HepG2 (cell line): ENCODE measurements around the gene XPOT. TPM values are rescaled to one million over a fixed set of nuclear protein-coding genes. Genes with fewer than 3 reads are reported as not detected.

Experiments
- ATAC-seq: fragments of 200-7000 bp; cut with Tn5 transposase; 3 replicates; pipeline ENCODE4 v1.9.1; 2020; ENCODE audit warnings: mild to moderate bottlenecking, moderate library complexity
- BruUV-seq: library from RNA; stranded (reverse); fragments of 400-500 nt; replicated peaks from 2 replicates; lab custom pipeline; 2021; lab: Mats Ljungman, UMichigan
- CTCF ChIA-PET: fragments of 300-600 bp; formaldehyde crosslinking; extraction: SDS; loops from one replicate; lab custom pipeline; 2021; ENCODE audit warnings: low total read pairs, inconsistent platforms, low intra/inter-chr PET ratio; lab: Yijun Ruan, JAX
- POLR2A ChIA-PET: fragments of 350-600 bp; sonication (Branson Sonifier 250); formaldehyde crosslinking; loops from one replicate; lab custom pipeline; 2020; ENCODE audit warnings: antibody characterized with exemption, inconsistent platforms; lab: Yijun Ruan, JAX
- DNase-seq: peaks from one replicate; pipeline ENCODE4 v3.0.0-alpha.2; 2015; ENCODE audit warnings: low spot score
- FAIRE-seq: peaks from 3 replicates; lab custom pipeline; 2011; peaks lifted over from hg19 to GRCh38; lab: Jason Lieb, UNC
- H2AFZ ChIP-seq: one replicate; pipeline ENCODE4 v1.6.1; 2011; ENCODE audit warnings: low read length, inconsistent platforms
- H3K27ac ChIP-seq: fragments of 300-600 bp; 3 replicates; pipeline ENCODE4 v1.8.0; 2011; ENCODE audit warnings: mixed run types, mild to moderate bottlenecking, mixed read lengths, low read length, inconsistent platforms; ENCODE audit not compliant: insufficient read depth; ENCODE audit errors: extremely low read length
- H3K27me3 ChIP-seq, 2 experiments: fragments of 200-600 bp in 1 of 2; 2 replicates in 1 of 2; 3 replicates in 1 of 2; pipeline versions ENCODE4 v1.6.0 to v1.8.0; 2011; ENCODE audit warnings: low read length in 2 of 2, mild to moderate bottlenecking in 2 of 2, moderate library complexity in 2 of 2, inconsistent platforms in 1 of 2; ENCODE audit not compliant: insufficient read depth in 2 of 2, control insufficient read depth in 1 of 2
- H3K36me3 ChIP-seq, 2 experiments: fragments of 200-600 bp in 1 of 2; replicated peaks in 1 of 2; 2 replicates in 1 of 2; 3 replicates in 1 of 2; pipeline versions ENCODE4 v1.5.1 to v1.8.0; 2011; ENCODE audit warnings: low read length in 2 of 2, inconsistent platforms in 1 of 2; ENCODE audit not compliant: insufficient read depth in 2 of 2, control insufficient read depth in 1 of 2
- H3K4me1 ChIP-seq: 2 replicates; pipeline ENCODE4 v1.5.1; 2012; ENCODE audit warnings: low read length, inconsistent platforms; ENCODE audit not compliant: insufficient read depth
- H3K4me2 ChIP-seq: 2 replicates; pipeline ENCODE4 v1.6.0; 2011; ENCODE audit warnings: low read depth, low read length, inconsistent platforms
- H3K4me3 ChIP-seq, 3 experiments: fragments of 200-600 bp in 1 of 3; sonication (generic), shearing (Covaris generic) in 1 of 3; replicated peaks in 1 of 3; 2 replicates each; pipeline ENCODE4 v1.5.1; 2011 to 2016; ENCODE audit warnings: low read length in 3 of 3, inconsistent platforms in 2 of 3, low read depth in 2 of 3, mild to moderate bottlenecking in 2 of 3, control low read depth in 1 of 3, mixed read lengths in 1 of 3; ENCODE audit not compliant: insufficient read depth in 1 of 3
- H3K79me2 ChIP-seq: one replicate; pipeline ENCODE4 v1.6.1; 2011; ENCODE audit warnings: low read length, inconsistent platforms; ENCODE audit not compliant: insufficient read depth
- H3K9ac ChIP-seq: 2 replicates; pipeline ENCODE4 v1.6.0; 2011; ENCODE audit warnings: mild to moderate bottlenecking, low read depth, low read length, inconsistent platforms; ENCODE audit not compliant: insufficient read depth
- H3K9me3 ChIP-seq: 2 replicates; pipeline ENCODE4 v1.5.1; 2012; ENCODE audit warnings: mild to moderate bottlenecking, low read length
- H4K20me1 ChIP-seq: 2 replicates; pipeline ENCODE4 v1.6.0; 2011; ENCODE audit warnings: inconsistent platforms, mild to moderate bottlenecking, low read length, moderate library complexity; ENCODE audit not compliant: insufficient read depth
- HNRNPH1 ChIP-seq: fragments of 200-400 bp; formaldehyde crosslinking; optimal IDR thresholded peaks from 2 replicates; pipeline ENCODE3; 2017; ENCODE audit warnings: mild to moderate bottlenecking, low read depth, low read length
- JDP2 ChIP-seq: sonication (generic); formaldehyde crosslinking; IDR thresholded peaks from 2 replicates; pipeline ENCODE4 v1.8.1; 2022; ENCODE audit warnings: missing genetic modification reagents, borderline replicate concordance
- PRDM4 ChIP-seq: sonication (generic); formaldehyde crosslinking; IDR thresholded peaks from 2 replicates; pipeline ENCODE4 v1.9.0; 2021; ENCODE audit warnings: missing genetic modification reagents, borderline replicate concordance
- SP1 ChIP-seq, 2 experiments: fragments of 450-650 bp in 1 of 2; sonication (generic) in 1 of 2; formaldehyde crosslinking in 1 of 2; IDR thresholded peaks; 2 replicates each; pipeline versions ENCODE4 v1.4.0 to v1.6.1; 2016 to 2020; ENCODE audit warnings: missing genetic modification reagents in 1 of 2
- UBTF ChIP-seq: sonication (generic); formaldehyde crosslinking; IDR thresholded peaks from 2 replicates; pipeline ENCODE4 v1.4.0; 2020; ENCODE audit warnings: mild to moderate bottlenecking, missing genetic modification reagents
- ZBTB14 ChIP-seq: sonication (generic); formaldehyde crosslinking; IDR thresholded peaks from 2 replicates; pipeline ENCODE4 v1.4.0; 2020; ENCODE audit warnings: missing genetic modification reagents
- ZNF253 ChIP-seq: sonication (generic); formaldehyde crosslinking; IDR thresholded peaks from 2 replicates; pipeline ENCODE4 v1.8.0; 2022; ENCODE audit warnings: mild to moderate bottlenecking, missing genetic modification reagents, borderline replicate concordance
- ZNF557 ChIP-seq: sonication (generic); formaldehyde crosslinking; IDR thresholded peaks from 2 replicates; pipeline ENCODE4 v1.4.0; 2020; ENCODE audit warnings: missing genetic modification reagents
- ZNF776 ChIP-seq: sonication (generic); formaldehyde crosslinking; IDR thresholded peaks from 2 replicates; pipeline ENCODE4 v1.4.0; 2020; ENCODE audit warnings: mild to moderate bottlenecking, missing genetic modification reagents
- ZNF841 ChIP-seq: sonication (generic); formaldehyde crosslinking; IDR thresholded peaks from 2 replicates; pipeline ENCODE4 v1.8.1; 2023; ENCODE audit warnings: missing genetic modification reagents, borderline replicate concordance
- WGBS: methylation state at CpG from one replicate; pipeline ENCODE4 v1.1.6; 2017; ENCODE audit warnings: low lambda C conversion rate; 5-methylcytosine and 5-hydroxymethylcytosine counted together
- in situ Hi-C: cut with HindIII; loops from 2 replicates; pipeline ENCODE4 v1.10.0; 2017; ENCODE audit warnings: low pct_unique_long_range_greater_than_20kb; ENCODE audit not compliant: extremely low pct_ligation_motif_present
- intact Hi-C: fragments of 100-400 bp; cut with micrococcal nuclease; formaldehyde crosslinking; loops from one replicate; pipeline ENCODE4 v1.10.0; 2022; ENCODE audit not compliant: unreplicated experiment
- polyA plus RNA-seq, 8 experiments: library from polyadenylated mRNA; depleted of rRNA in 3 of 8; stranded (reverse) in 7 of 8; unstranded in 1 of 8; fragments of >200 nt; fragmentation: Illumina TruSeq in 4 of 8; extraction: Trizol in 4 of 8; gene quantifications; 2 replicates each; pipeline versions ENCODE4 v1.2.1 to v1.2.3, GENCODE V29; 2011 to 2016; ENCODE audit warnings: low read depth in 4 of 8, missing spikeins in 1 of 8, mixed read lengths in 1 of 8; ENCODE audit not compliant: insufficient read depth in 1 of 8
- small RNA-seq, 3 experiments: library from RNA; depleted of rRNA; stranded (forward); fragments of <200 nt; gene quantifications; one replicate each; pipeline ENCODE3, GENCODE V24; 2012; ENCODE audit warnings: low read depth in 2 of 3, low replicate concordance in 1 of 3; ENCODE audit not compliant: insufficient read length in 3 of 3, insufficient read depth in 2 of 3
- total RNA-seq, 5 experiments: library from RNA; depleted of rRNA; stranded (reverse); fragments of >200 nt; fragmentation: Illumina TruSeq; extraction: Trizol; gene quantifications; 2 replicates each; pipeline ENCODE4 v1.2.3, GENCODE V29; 2016; ENCODE audit warnings: low read depth in 1 of 5

Gene XPOT
- total and polyA plus RNA-seq, 2 of the 13 experiments (the other 11 are each of a cell fraction or from before 2014, with no cell fraction given) = 93.8 to 102 TPM

- H3K27ac ChIP-seq = no peak overlapping the region
- in situ Hi-C loops (no loop called here), intact Hi-C loops (no loop called here)
- peaks cover under 1 to 41% of the 10 kb centered on the region in 2 experiments; a peak in 4 of 5 replicates for H3K36me3 ChIP-seq
- no peaks in the 10 kb centered on the region for H3K4me1 ChIP-seq
- no peak for DNase-seq
- H3K27me3 ChIP-seq = no peaks in the 10 kb centered on the region
- no peak for FAIRE-seq
- ChIA-PET CTCF (no interaction called here), POLR2A (no interaction called here)
- ATAC-seq = no peak
- H3K4me2 ChIP-seq = no peak overlapping the region
- H2AFZ ChIP-seq = no peak overlapping the region
- 90% methylated on average over 3 of the region's 3 CpGs for WGBS
- no peaks in the 10 kb centered on the region for H3K79me2 ChIP-seq
- no peak overlapping the region for H3K9ac ChIP-seq
- no TSS peak for BruUV-seq
- no peak overlapping the region for H3K4me3 ChIP-seq
- no peaks in the 10 kb centered on the region for H4K20me1 ChIP-seq
- H3K9me3 ChIP-seq = no peaks in the 10 kb centered on the region
- no peak for TF ChIP-seq ZNF557 (CRISPR knock-in tag)
- TF ChIP-seq ZNF841 (CRISPR knock-in tag) = no peak
- no peak for TF ChIP-seq JDP2
- no peak for TF ChIP-seq SP1 (IDR thresholded peaks at IDR 0.05)
- TF ChIP-seq SP1 (CRISPR knock-in tag; IDR thresholded peaks at IDR 0.05) = no peak
- no peak for TF ChIP-seq HNRNPH1
- no peak for TF ChIP-seq ZNF253 (CRISPR knock-in tag)
- no peak for TF ChIP-seq ZBTB14
- TF ChIP-seq PRDM4 (CRISPR knock-in tag) = no peak
- no peak for TF ChIP-seq ZNF776
- no peak for TF ChIP-seq UBTF (CRISPR knock-in tag)
Measured at GRCh38 chr12:64500394-64500793, 96.2 kb downstream of the XPOT start.

Small RNA genes lying within 50 kb of the gene (small RNA-seq; reads per million reads assigned to genes)
- gene RF01210 = 0 reads per million in 3 experiments

Other genes with a start within 250 kb of the XPOT start
- gene KICS2, start 182.1 kb upstream of the XPOT start, total RNA-seq (2016; rRNA removed; fragmentation: Illumina TruSeq; extraction: Trizol) = 6.6 and 6.8 TPM in 2 replicates
- gene KICS2, start 182.1 kb upstream of the XPOT start, polyA plus RNA-seq (2011; rRNA removed) = 3.3 and 3.5 TPM in 2 replicates
- not detected in 2 replicates for gene C12orf56, start 13.6 kb upstream of the XPOT start, total RNA-seq (2016; rRNA removed; fragmentation: Illumina TruSeq; extraction: Trizol)
- 0.07 TPM in 1 of 2 replicates, not detected in the other for gene C12orf56, start 13.6 kb upstream of the XPOT start, polyA plus RNA-seq (2011; rRNA removed)
- gene TBK1, start 47.7 kb downstream of the XPOT start, total RNA-seq (2016; rRNA removed; fragmentation: Illumina TruSeq; extraction: Trizol) = 25.2 and 35.1 TPM in 2 replicates
- gene TBK1, start 47.7 kb downstream of the XPOT start, polyA plus RNA-seq (2011; rRNA removed) = 7.4 and 10.3 TPM in 2 replicates
- 16.0 and 21.3 TPM in 2 replicates for gene RASSF3, start 206.1 kb downstream of the XPOT start, total RNA-seq (2016; rRNA removed; fragmentation: Illumina TruSeq; extraction: Trizol)
- gene RASSF3, start 206.1 kb downstream of the XPOT start, polyA plus RNA-seq (2011; rRNA removed) = 15.4 and 15.5 TPM in 2 replicates